Activated T-cell treated with anti-CD3 and anti-CD28 coated beads, Interleukin-2, amount 50 U/mL, for 1 hour (primary cell): ENCODE data around the gene CCDC59.

ENCODE experiments used
- DNase-seq: peaks from one replicate; pipeline ENCODE4 v3.0.0-alpha.2; 2020

Gene CCDC59

DNA sequence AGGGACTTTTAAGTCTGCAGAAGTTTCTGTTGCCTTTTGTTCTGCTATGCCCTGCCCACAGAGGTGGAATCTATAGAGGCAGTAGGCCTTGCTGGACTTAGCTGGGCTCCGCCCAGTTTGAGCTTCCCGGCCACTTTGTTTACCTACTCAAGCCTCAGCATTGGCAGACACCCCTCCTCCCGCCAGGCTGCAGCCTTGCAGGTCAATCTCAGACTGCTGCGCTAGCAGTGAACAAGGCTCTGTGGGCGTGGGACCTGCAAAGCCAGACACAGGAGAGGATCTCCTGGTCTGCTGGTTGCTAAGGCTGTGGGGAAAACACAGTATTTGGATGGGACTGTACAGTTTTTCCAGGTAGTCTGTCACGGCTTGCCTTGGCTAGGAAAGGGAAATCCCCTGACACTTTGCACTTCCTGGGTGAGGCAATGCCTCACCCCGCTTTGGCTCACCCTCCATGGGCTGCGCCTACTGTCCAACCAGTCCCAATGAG, 43.7 kb downstream of the CCDC59 start:
- no peak for DNase-seq
